ENCODE measurements around the gene METTL24.

- TF ChIP-seq CTCF (IDR thresholded peaks at IDR 0.05 in 2 of 3, conservative IDR thresholded peaks at IDR 0.05 in 1 of 3; ENCODE audit: control insufficient read depth in 2 of 3, extremely low read depth in 1 of 3, insufficient read depth in 1 of 3, low read depth in 3 of 3, low read length in 3 of 3), result no peak
- TF ChIP-seq SP1 (IDR thresholded peaks at IDR 0.05; ENCODE audit: low read depth, low read length), result no peak
- TF ChIP-seq RBBP5 (conservative IDR thresholded peaks at IDR 0.05), result no peak
- TF ChIP-seq ZNF622 (IDR thresholded peaks at IDR 0.05), result no peak
- TF ChIP-seq RFX5 (IDR thresholded peaks at IDR 0.05; ENCODE audit: low read depth, low read length), result no peak
- TF ChIP-seq RAD21 (IDR thresholded peaks at IDR 0.05; ENCODE audit: insufficient read depth, low read depth, low read length), result no peak
- TF ChIP-seq BCLAF1 (IDR thresholded peaks at IDR 0.05), result no peak
Observed at GRCh38 chr6:110342759-110343158, 15.4 kb downstream of the METTL24 start.

Measured in GM12878 (cell line).